Measurements from ENCODE around the gene NR4A3. TPM values are rescaled to one million over a fixed set of nuclear protein-coding genes. Genes with fewer than 3 reads are reported as not detected.
A peak's percentile ranks its signal among the peaks of the same experiment; 100 is the strongest.

Gene NR4A3
- total and polyA plus RNA-seq, 2 experiments from 2014 or later = 0.10 to 0.17 TPM

DNA sequence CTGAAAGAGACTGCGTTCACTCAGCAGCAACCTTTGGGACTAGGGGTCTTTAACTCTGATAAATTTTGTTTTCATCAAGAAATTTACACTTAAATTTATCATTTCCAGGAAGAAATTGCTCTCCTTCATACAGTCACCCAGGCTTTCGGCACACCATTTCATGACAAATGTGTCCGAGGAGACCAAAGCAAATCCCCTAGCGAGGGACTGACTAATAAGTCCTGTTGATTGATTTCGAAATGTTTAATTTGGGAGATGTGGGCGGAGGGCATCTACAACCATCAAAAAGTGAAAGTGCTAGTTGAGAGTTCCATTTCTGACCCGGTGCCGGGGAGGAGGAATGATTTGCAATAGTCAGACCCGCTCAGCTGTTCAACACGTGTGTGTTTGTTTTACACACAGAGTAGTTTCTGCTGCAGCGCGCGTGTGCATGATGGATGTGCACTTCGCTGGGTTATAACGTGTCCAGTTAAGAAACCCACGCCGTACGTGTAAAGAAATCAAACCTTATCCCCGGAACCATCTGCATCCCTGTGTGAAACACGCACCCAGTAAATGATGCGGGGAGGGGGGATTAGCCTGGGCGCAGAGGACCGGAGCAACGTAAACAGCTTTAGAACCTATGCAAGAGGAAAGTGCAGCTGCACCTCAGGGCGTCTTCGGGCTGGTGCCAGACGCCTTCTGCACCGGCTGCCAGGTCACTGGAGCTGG, 845 bp upstream of the NR4A3 start:
- peaks cover 37% of the 10 kb centered on the region for H3K4me1 Mint-ChIP-seq
- no peaks in the 10 kb centered on the region for H3K36me3 ChIP-seq (ENCODE audit: insufficient read depth)
- H3K36me3 Mint-ChIP-seq (ENCODE audit: low read depth) = no peaks in the 10 kb centered on the region; the same call in 2 of the 3 replicates
- no peak overlapping the region for H3K27ac Mint-ChIP-seq
- peak overlapping the region; percentile 96 for H2AFZ ChIP-seq
- peaks cover 26% of the 10 kb centered on the region for H3F3A ChIP-seq (replicated peaks; ENCODE audit: low read depth)
- H3K79me2 ChIP-seq (replicated peaks; ENCODE audit: insufficient read depth) = peaks cover 21% of the 10 kb centered on the region; the same call in 1 of the 2 replicates
- peaks cover 58% of the 10 kb centered on the region for H3K27me3 ChIP-seq (ENCODE audit: insufficient read depth)
- TF ChIP-seq ZNF331 (CRISPR knock-in tag; IDR thresholded peaks at IDR 0.05; ENCODE audit: low read depth) = no peak
- TF ChIP-seq, protein P1, sequence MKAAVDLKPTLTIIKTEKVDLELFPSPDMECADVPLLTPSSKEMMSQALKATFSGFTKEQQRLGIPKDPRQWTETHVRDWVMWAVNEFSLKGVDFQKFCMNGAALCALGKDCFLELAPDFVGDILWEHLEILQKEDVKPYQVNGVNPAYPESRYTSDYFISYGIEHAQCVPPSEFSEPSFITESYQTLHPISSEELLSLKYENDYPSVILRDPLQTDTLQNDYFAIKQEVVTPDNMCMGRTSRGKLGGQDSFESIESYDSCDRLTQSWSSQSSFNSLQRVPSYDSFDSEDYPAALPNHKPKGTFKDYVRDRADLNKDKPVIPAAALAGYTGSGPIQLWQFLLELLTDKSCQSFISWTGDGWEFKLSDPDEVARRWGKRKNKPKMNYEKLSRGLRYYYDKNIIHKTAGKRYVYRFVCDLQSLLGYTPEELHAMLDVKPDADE (IDR thresholded peaks at IDR 0.05) = no peak
- peak; percentile 59 for TF ChIP-seq EZH2 (IDR thresholded peaks at IDR 0.05; ENCODE audit: low read depth, unreplicated experiment)
- no peak overlapping the region for H3K27ac ChIP-seq (ENCODE audit: low read depth)
- no peaks in the 10 kb centered on the region for H3K9me2 ChIP-seq (ENCODE audit: insufficient read depth)
- H3K27me3 Mint-ChIP-seq (ENCODE audit: insufficient read depth, low read depth, poor library complexity) = peaks cover 66% of the 10 kb centered on the region
- H3K4me3 Mint-ChIP-seq = peak overlapping the region; percentile 71
- H3K9me3 Mint-ChIP-seq = no peaks in the 10 kb centered on the region
- peaks cover 34% of the 10 kb centered on the region for H3K4me1 ChIP-seq (ENCODE audit: insufficient read depth)
- DNase-seq (ENCODE audit: low spot score) (peak; percentile 22), ATAC-seq (no peak; the same call in 2 of the 3 replicates)
- peak overlapping the region; percentile 93 for H3K4me2 ChIP-seq
- peak overlapping the region; percentile 78 for H3K4me3 ChIP-seq
- peaks cover under 1% of the 10 kb centered on the region; the same call in 1 of the 2 replicates for H4K20me1 ChIP-seq (replicated peaks; ENCODE audit: insufficient read depth)

DNA sequence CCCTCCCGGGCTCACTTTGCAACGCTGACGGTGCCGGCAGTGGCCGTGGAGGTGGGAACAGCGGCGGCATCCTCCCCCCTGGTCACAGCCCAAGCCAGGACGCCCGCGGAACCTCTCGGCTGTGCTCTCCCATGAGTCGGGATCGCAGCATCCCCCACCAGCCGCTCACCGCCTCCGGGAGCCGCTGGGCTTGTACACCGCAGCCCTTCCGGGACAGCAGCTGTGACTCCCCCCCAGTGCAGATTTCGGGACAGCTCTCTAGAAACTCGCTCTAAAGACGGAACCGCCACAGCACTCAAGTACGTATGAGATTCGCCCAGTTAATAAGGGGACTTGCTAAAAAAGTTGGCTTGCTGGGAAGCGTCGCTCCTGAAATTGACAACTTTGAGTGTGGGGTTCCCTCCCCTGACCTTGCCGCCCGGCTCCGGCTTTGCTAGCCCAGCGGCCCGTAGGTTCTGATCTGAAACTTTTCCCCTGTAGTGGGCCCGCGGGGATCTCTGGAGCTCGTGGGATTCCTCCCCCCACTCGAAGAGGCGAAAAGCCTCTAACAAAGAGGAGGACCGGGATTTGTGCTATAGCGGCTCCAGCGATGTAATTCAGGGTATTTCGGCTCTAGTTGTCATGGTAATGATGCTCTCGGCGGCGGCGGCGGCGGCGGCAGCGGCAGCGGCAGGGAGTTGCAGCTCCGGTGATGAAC, 572 bp downstream of the NR4A3 start:
- Histone ChIP-seq H2AFZ (peak overlapping the region; percentile 96), H3K79me2 (replicated peaks; ENCODE audit: insufficient read depth) (peaks cover 17% of the 10 kb centered on the region; the same call in 1 of the 2 replicates), H3K4me3 (peak overlapping the region; percentile 78), H3K27me3 (ENCODE audit: insufficient read depth) (peaks cover 72% of the 10 kb centered on the region), H3K36me3 (ENCODE audit: insufficient read depth) (peaks cover 5% of the 10 kb centered on the region; the same call in 1 of the 2 replicates), H3K9me2 (ENCODE audit: insufficient read depth) (no peaks in the 10 kb centered on the region), H3K4me1 (ENCODE audit: insufficient read depth) (peaks cover 44% of the 10 kb centered on the region), H4K20me1 (replicated peaks; ENCODE audit: insufficient read depth) (peaks cover 13% of the 10 kb centered on the region), H3K4me2 (peak overlapping the region; percentile 93), H3K27ac (ENCODE audit: low read depth) (no peak overlapping the region), H3F3A (replicated peaks; ENCODE audit: low read depth) (peaks cover 26% of the 10 kb centered on the region)
- ATAC-seq = peak; percentile 0
- Mint-ChIP-seq H3K4me1 (peaks cover 37% of the 10 kb centered on the region), H3K27ac (no peak overlapping the region), H3K9me3 (no peaks in the 10 kb centered on the region), H3K4me3 (peak overlapping the region; percentile 71), H3K27me3 (ENCODE audit: insufficient read depth, low read depth, poor library complexity) (peaks cover 80% of the 10 kb centered on the region), H3K36me3 (ENCODE audit: low read depth) (no peaks in the 10 kb centered on the region; the same call in 2 of the 3 replicates)
- peak; percentile 45 for TF ChIP-seq EZH2 (IDR thresholded peaks at IDR 0.05; ENCODE audit: low read depth, unreplicated experiment)
- TF ChIP-seq, protein P2, sequence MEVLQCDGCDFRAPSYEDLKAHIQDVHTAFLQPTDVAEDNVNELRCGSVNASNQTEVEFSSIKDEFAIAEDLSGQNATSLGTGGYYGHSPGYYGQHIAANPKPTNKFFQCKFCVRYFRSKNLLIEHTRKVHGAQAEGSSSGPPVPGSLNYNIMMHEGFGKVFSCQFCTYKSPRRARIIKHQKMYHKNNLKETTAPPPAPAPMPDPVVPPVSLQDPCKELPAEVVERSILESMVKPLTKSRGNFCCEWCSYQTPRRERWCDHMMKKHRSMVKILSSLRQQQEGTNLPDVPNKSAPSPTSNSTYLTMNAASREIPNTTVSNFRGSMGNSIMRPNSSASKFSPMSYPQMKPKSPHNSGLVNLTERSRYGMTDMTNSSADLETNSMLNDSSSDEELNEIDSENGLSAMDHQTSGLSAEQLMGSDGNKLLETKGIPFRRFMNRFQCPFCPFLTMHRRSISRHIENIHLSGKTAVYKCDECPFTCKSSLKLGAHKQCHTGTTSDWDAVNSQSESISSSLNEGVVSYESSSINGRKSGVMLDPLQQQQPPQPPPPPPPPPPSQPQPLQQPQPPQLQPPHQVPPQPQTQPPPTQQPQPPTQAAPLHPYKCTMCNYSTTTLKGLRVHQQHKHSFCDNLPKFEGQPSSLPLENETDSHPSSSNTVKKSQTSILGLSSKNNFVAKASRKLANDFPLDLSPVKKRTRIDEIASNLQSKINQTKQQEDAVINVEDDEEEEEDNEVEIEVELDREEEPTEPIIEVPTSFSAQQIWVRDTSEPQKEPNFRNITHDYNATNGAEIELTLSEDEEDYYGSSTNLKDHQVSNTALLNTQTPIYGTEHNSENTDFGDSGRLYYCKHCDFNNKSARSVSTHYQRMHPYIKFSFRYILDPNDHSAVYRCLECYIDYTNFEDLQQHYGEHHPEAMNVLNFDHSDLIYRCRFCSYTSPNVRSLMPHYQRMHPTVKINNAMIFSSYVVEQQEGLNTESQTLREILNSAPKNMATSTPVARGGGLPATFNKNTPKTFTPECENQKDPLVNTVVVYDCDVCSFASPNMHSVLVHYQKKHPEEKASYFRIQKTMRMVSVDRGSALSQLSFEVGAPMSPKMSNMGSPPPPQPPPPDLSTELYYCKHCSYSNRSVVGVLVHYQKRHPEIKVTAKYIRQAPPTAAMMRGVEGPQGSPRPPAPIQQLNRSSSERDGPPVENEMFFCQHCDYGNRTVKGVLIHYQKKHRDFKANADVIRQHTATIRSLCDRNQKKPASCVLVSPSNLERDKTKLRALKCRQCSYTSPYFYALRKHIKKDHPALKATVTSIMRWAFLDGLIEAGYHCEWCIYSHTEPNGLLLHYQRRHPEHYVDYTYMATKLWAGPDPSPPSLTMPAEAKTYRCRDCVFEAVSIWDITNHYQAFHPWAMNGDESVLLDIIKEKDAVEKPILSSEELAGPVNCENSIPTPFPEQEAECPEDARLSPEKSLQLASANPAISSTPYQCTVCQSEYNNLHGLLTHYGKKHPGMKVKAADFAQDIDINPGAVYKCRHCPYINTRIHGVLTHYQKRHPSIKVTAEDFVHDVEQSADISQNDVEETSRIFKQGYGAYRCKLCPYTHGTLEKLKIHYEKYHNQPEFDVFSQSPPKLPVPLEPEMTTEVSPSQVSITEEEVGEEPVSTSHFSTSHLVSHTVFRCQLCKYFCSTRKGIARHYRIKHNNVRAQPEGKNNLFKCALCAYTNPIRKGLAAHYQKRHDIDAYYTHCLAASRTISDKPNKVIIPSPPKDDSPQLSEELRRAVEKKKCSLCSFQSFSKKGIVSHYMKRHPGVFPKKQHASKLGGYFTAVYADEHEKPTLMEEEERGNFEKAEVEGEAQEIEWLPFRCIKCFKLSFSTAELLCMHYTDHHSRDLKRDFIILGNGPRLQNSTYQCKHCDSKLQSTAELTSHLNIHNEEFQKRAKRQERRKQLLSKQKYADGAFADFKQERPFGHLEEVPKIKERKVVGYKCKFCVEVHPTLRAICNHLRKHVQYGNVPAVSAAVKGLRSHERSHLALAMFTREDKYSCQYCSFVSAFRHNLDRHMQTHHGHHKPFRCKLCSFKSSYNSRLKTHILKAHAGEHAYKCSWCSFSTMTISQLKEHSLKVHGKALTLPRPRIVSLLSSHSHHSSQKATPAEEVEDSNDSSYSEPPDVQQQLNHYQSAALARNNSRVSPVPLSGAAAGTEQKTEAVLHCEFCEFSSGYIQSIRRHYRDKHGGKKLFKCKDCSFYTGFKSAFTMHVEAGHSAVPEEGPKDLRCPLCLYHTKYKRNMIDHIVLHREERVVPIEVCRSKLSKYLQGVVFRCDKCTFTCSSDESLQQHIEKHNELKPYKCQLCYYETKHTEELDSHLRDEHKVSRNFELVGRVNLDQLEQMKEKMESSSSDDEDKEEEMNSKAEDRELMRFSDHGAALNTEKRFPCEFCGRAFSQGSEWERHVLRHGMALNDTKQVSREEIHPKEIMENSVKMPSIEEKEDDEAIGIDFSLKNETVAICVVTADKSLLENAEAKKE (CRISPR knock-in tag; IDR thresholded peaks at IDR 0.05) = no peak
- peak; percentile 81 for DNase-seq (ENCODE audit: low spot score)

Measured in GM23338 (cell line).